ENCODE data around the gene MED25.

The MED25 gene

DNA sequence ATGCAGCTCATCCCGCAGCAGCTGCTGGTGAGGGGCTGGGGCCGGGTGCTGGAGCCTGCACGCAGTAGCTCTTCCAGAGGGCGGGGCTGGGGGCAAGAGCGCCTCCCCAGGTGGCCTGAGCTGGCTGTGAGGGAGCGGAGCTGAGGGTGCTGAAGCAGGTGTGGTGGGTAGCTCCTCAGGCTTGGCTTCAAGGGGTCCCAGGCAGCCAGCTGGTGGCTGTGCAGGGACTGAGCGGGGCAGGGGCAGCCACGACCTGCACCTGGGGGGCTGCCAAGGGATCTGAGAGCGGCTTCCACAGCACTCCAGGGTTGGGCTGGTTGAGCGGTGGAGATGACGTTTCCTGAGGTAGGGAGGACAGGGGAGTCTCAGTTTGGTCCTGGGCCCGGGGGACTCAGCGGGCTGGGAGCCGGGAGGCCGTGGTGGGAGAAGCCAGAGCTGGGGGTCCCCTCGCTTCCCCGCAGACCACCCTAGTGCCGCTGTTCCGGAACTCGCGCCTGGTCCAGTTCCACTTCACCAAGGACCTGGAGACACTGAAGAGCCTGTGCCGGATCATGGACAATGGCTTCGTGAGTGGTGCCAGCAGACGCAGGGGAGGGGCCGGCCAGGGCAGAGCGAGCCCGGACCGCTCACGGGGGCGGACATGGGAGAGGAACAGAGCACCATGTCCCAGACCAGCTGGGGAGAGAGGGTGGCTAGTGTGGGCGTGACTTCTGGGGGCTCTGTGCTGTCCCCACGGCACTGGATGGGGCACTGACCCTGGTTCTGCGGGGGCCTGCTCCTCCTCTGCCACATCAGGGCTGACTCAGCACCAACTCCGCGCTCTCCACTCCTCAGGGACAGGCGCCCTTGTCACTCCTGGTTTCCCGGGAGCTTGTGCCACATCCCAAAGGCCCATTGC lies 40.2 kb downstream of the MED25 start:
- H3K18ac ChIP-seq (ENCODE audit: low read depth in 1 of 2, low read length in 2 of 2), result no peak overlapping the region
- no peak overlapping the region for H2BK120ac ChIP-seq (ENCODE audit: low read depth, low read length)
- H3K23ac ChIP-seq (ENCODE audit: low read length in 2 of 2), result peak overlapping the region in 1 of 2 experiments; percentile 41
- DNase-seq, result no peak
- H3K36me3 ChIP-seq (ENCODE audit: control insufficient read depth in 1 of 2, insufficient read depth in 2 of 2, low read depth in 1 of 2, low read length in 2 of 2), result peaks cover 65 to 90% of the 10 kb centered on the region in 2 experiments
- H2AFZ ChIP-seq (ENCODE audit: low read depth, low read length), result no peak overlapping the region
- peak overlapping the region; percentile 70 for H3K27ac ChIP-seq (ENCODE audit: low read length, poor library complexity, severe bottlenecking)
- no peak overlapping the region for H3K4ac ChIP-seq (ENCODE audit: low read depth in 1 of 2, low read length in 2 of 2)
- no peak overlapping the region for H4K91ac ChIP-seq (ENCODE audit: low read length)
- H2BK12ac ChIP-seq (ENCODE audit: low read length in 2 of 2), result no peak overlapping the region
- no peak overlapping the region for H3K9ac ChIP-seq (ENCODE audit: low read length)
- no peak overlapping the region for H3K4me3 ChIP-seq (ENCODE audit: insufficient read depth in 1 of 2, low read depth in 1 of 2, low read length in 2 of 2)
- no peaks in the 10 kb centered on the region for H3K9me3 ChIP-seq (ENCODE audit: control insufficient read depth, low read length)
- no peak overlapping the region for H3K4me2 ChIP-seq (ENCODE audit: low read length, poor library complexity, severe bottlenecking)
- H3K27me3 ChIP-seq (ENCODE audit: control insufficient read depth in 1 of 2, insufficient read depth in 1 of 2, low read length in 2 of 2), result no peaks in the 10 kb centered on the region
- no peak overlapping the region for H2BK5ac ChIP-seq (ENCODE audit: low read depth, low read length, poor library complexity, severe bottlenecking)
- 91% methylated on average over 33 of the region's 37 CpGs for WGBS
- H3K4me1 ChIP-seq (ENCODE audit: control insufficient read depth, insufficient read depth, low read depth, low read length), result peaks cover 56% of the 10 kb centered on the region
- peak overlapping the region; percentile 42 for H2AK5ac ChIP-seq (ENCODE audit: low read length, severe bottlenecking)
- no peak overlapping the region for H3K14ac ChIP-seq (ENCODE audit: low read length in 2 of 2)
- H3K79me1 ChIP-seq (replicated peaks; ENCODE audit: low read length, poor library complexity, severe bottlenecking), result peaks cover 17% of the 10 kb centered on the region
- no peak overlapping the region for H2BK15ac ChIP-seq (ENCODE audit: low read depth, poor library complexity, severe bottlenecking)
- peak overlapping the region; percentile 41 for H4K8ac ChIP-seq (ENCODE audit: low read length)

- H2BK120ac ChIP-seq (ENCODE audit: low read depth, low read length), result no peak overlapping the region
- no peak for DNase-seq
- WGBS, result 92% methylated on average over 22 of the region's 22 CpGs
Measured at GRCh38 chr19:49859682-49860335, 41.7 kb downstream of the MED25 start.

GRCh38 chr19:49860336-49861102 lies 42.4 kb downstream of the MED25 start:
- no peak overlapping the region for H3K4me2 ChIP-seq (ENCODE audit: low read length, poor library complexity, severe bottlenecking)
- H2BK15ac ChIP-seq (ENCODE audit: low read depth, poor library complexity, severe bottlenecking), result no peak overlapping the region
- H3K27ac ChIP-seq (ENCODE audit: low read length, poor library complexity, severe bottlenecking), result no peak overlapping the region
- no peak overlapping the region for H3K23ac ChIP-seq (ENCODE audit: low read length in 2 of 2)
- H3K36me3 ChIP-seq (ENCODE audit: control insufficient read depth in 1 of 2, insufficient read depth in 2 of 2, low read depth in 1 of 2, low read length in 2 of 2), result peaks cover 74 to 95% of the 10 kb centered on the region in 2 experiments
- peaks cover 52% of the 10 kb centered on the region for H3K4me1 ChIP-seq (ENCODE audit: control insufficient read depth, insufficient read depth, low read depth, low read length)
- no peaks in the 10 kb centered on the region for H3K9me3 ChIP-seq (ENCODE audit: control insufficient read depth, low read length)
- 89% methylated on average over 17 of the region's 17 CpGs for WGBS
- H4K91ac ChIP-seq (ENCODE audit: low read length), result no peak overlapping the region
- DNase-seq, result no peak
- no peak overlapping the region for H3K4ac ChIP-seq (ENCODE audit: low read depth in 1 of 2, low read length in 2 of 2)
- peak overlapping the region; percentile 11 for H2AK5ac ChIP-seq (ENCODE audit: low read length, severe bottlenecking)
- no peak overlapping the region for H2BK5ac ChIP-seq (ENCODE audit: low read depth, low read length, poor library complexity, severe bottlenecking)
- no peak overlapping the region for H3K14ac ChIP-seq (ENCODE audit: low read length in 2 of 2)
- H3K18ac ChIP-seq (ENCODE audit: low read depth in 1 of 2, low read length in 2 of 2), result no peak overlapping the region
- H3K4me3 ChIP-seq (ENCODE audit: insufficient read depth in 1 of 2, low read depth in 1 of 2, low read length in 2 of 2), result no peak overlapping the region
- H2AFZ ChIP-seq (ENCODE audit: low read depth, low read length), result no peak overlapping the region
- H4K8ac ChIP-seq (ENCODE audit: low read length), result no peak overlapping the region
- H3K9ac ChIP-seq (ENCODE audit: low read length), result no peak overlapping the region
- peaks cover 25% of the 10 kb centered on the region for H3K79me1 ChIP-seq (replicated peaks; ENCODE audit: low read length, poor library complexity, severe bottlenecking)
- no peak overlapping the region for H2BK120ac ChIP-seq (ENCODE audit: low read depth, low read length)
- H2BK12ac ChIP-seq (ENCODE audit: low read length in 2 of 2), result no peak overlapping the region
- H3K27me3 ChIP-seq (ENCODE audit: control insufficient read depth in 1 of 2, insufficient read depth in 1 of 2, low read length in 2 of 2), result no peaks in the 10 kb centered on the region

More at GRCh38 chr19:49859682-49860335, 41.7 kb downstream of the MED25 start:
- Histone ChIP-seq H3K79me1 (replicated peaks; ENCODE audit: low read length, poor library complexity, severe bottlenecking) (peaks cover 27% of the 10 kb centered on the region), H3K4me3 (ENCODE audit: insufficient read depth in 1 of 2, low read depth in 1 of 2, low read length in 2 of 2) (no peak overlapping the region), H3K4me2 (ENCODE audit: low read length, poor library complexity, severe bottlenecking) (no peak overlapping the region), H2BK12ac (ENCODE audit: low read length in 2 of 2) (peak overlapping the region in 1 of 2 experiments; percentile 7), H4K8ac (ENCODE audit: low read length) (no peak overlapping the region), H3K14ac (ENCODE audit: low read length in 2 of 2) (no peak overlapping the region), H4K91ac (ENCODE audit: low read length) (peak overlapping the region; percentile 34), H2AK5ac (ENCODE audit: low read length, severe bottlenecking) (peak overlapping the region; percentile 55), H3K27me3 (ENCODE audit: control insufficient read depth in 1 of 2, insufficient read depth in 1 of 2, low read length in 2 of 2) (no peaks in the 10 kb centered on the region), H3K9me3 (ENCODE audit: control insufficient read depth, low read length) (no peaks in the 10 kb centered on the region), H2AFZ (ENCODE audit: low read depth, low read length) (no peak overlapping the region), H3K23ac (ENCODE audit: low read length in 2 of 2) (no peak overlapping the region), H3K9ac (ENCODE audit: low read length) (no peak overlapping the region), H3K36me3 (ENCODE audit: control insufficient read depth in 1 of 2, insufficient read depth in 2 of 2, low read depth in 1 of 2, low read length in 2 of 2) (peaks cover 79 to 98% of the 10 kb centered on the region in 2 experiments), H2BK5ac (ENCODE audit: low read depth, low read length, poor library complexity, severe bottlenecking) (peak overlapping the region; percentile 39), H3K27ac (ENCODE audit: low read length, poor library complexity, severe bottlenecking) (peak overlapping the region; percentile 86), H3K18ac (ENCODE audit: low read depth in 1 of 2, low read length in 2 of 2) (no peak overlapping the region), H3K4me1 (ENCODE audit: control insufficient read depth, insufficient read depth, low read depth, low read length) (peaks cover 50% of the 10 kb centered on the region), H3K4ac (ENCODE audit: low read depth in 1 of 2, low read length in 2 of 2) (no peak overlapping the region), H2BK15ac (ENCODE audit: low read depth, poor library complexity, severe bottlenecking) (no peak overlapping the region)
